ENCODE measurements around the gene LAMB4.

DNA sequence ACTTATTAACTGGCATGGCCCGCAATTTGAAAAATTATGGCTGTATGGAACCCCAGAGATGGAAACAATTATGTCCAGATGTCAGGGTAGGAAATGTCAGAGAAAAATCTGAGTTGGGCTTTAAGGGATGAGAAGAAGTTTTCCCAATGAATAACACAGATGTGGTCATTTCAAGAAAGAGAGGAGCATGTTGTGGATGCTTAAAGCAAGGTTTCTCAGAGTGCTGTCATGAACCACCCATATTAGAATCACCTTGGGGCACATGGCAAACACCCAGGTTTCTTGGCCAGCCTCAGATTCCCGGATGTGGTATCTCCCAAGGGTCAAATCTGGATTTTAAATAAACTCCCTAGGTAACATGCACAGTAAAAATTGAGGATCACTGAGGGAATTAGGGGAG lies 43.6 kb downstream of the LAMB4 start:
- no peak for TF ChIP-seq EZH2 (IDR thresholded peaks at IDR 0.05; ENCODE audit: low read length, missing control alignments)
- TF ChIP-seq, protein P1, sequence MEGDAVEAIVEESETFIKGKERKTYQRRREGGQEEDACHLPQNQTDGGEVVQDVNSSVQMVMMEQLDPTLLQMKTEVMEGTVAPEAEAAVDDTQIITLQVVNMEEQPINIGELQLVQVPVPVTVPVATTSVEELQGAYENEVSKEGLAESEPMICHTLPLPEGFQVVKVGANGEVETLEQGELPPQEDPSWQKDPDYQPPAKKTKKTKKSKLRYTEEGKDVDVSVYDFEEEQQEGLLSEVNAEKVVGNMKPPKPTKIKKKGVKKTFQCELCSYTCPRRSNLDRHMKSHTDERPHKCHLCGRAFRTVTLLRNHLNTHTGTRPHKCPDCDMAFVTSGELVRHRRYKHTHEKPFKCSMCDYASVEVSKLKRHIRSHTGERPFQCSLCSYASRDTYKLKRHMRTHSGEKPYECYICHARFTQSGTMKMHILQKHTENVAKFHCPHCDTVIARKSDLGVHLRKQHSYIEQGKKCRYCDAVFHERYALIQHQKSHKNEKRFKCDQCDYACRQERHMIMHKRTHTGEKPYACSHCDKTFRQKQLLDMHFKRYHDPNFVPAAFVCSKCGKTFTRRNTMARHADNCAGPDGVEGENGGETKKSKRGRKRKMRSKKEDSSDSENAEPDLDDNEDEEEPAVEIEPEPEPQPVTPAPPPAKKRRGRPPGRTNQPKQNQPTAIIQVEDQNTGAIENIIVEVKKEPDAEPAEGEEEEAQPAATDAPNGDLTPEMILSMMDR (conservative IDR thresholded peaks at IDR 0.05 in 1 of 2, IDR thresholded peaks at IDR 0.05 in 1 of 2; ENCODE audit: low read depth in 1 of 2, low read length in 2 of 2) = no peak
